Measurements from ENCODE around the gene PON3. TPM values are rescaled to one million over a fixed set of nuclear protein-coding genes. Genes with fewer than 3 reads are reported as not detected.

PON3 gene
- total and polyA plus RNA-seq, 5 donors from 2014 or later = not detected

GRCh38 chr7:95322396-95322795, 73.8 kb downstream of the PON3 start:
- Mint-ChIP-seq H3K27ac (no peak overlapping the region), H3K4me3 (no peak overlapping the region), H3K9me3 (peaks cover 0 to 5% (median 0%) of the 10 kb centered on the region in 7 donors), H3K4me1 (peaks cover 0 to 5% (median 0%) of the 10 kb centered on the region in 4 donors), H3K36me3 (no peaks in the 10 kb centered on the region), H3K27me3 (no peaks in the 10 kb centered on the region)
- H3K4me3 ChIP-seq (ENCODE audit: low read depth, low read length) = no peak overlapping the region
- H3K36me3 ChIP-seq (ENCODE audit: control insufficient read depth, insufficient read depth, low read length) = no peaks in the 10 kb centered on the region
- H3K27me3 ChIP-seq (ENCODE audit: control insufficient read depth, insufficient read depth, low read length) = peaks cover 2% of the 10 kb centered on the region
- no peaks in the 10 kb centered on the region for H3K4me1 ChIP-seq (ENCODE audit: control insufficient read depth, insufficient read depth, low read length, poor library complexity, severe bottlenecking)
- ATAC-seq (ENCODE audit: low read depth in 2 of 2) = no peak
- H3K9me3 ChIP-seq (ENCODE audit: control insufficient read depth in 2 of 2, low read length in 2 of 2) = no peaks in the 10 kb centered on the region
- no peak overlapping the region for H3K27ac ChIP-seq (ENCODE audit: insufficient read depth, low read length, poor library complexity, severe bottlenecking)
- no peak for DNase-seq

- Histone ChIP-seq H3K9me3 (ENCODE audit: control insufficient read depth in 2 of 2, low read length in 2 of 2) (no peaks in the 10 kb centered on the region), H3K36me3 (ENCODE audit: control insufficient read depth, insufficient read depth, low read length) (no peaks in the 10 kb centered on the region), H3K27ac (ENCODE audit: insufficient read depth, low read length, poor library complexity, severe bottlenecking) (no peak overlapping the region), H3K27me3 (ENCODE audit: control insufficient read depth, insufficient read depth, low read length) (peaks cover 2% of the 10 kb centered on the region), H3K4me1 (ENCODE audit: control insufficient read depth, insufficient read depth, low read length, poor library complexity, severe bottlenecking) (no peaks in the 10 kb centered on the region), H3K4me3 (ENCODE audit: low read depth, low read length) (no peak overlapping the region)
- H3K9me3 Mint-ChIP-seq = peaks cover 0 to 5% (median 0%) of the 10 kb centered on the region in 7 donors
- no peak overlapping the region for H3K27ac Mint-ChIP-seq
- peaks cover 0 to 5% (median 0%) of the 10 kb centered on the region in 4 donors for H3K4me1 Mint-ChIP-seq
- H3K27me3 Mint-ChIP-seq = no peaks in the 10 kb centered on the region
- no peak for DNase-seq
- ATAC-seq (ENCODE audit: low read depth in 2 of 2) = no peak
- H3K4me3 Mint-ChIP-seq = no peak overlapping the region
- no peaks in the 10 kb centered on the region for H3K36me3 Mint-ChIP-seq
These were observed 74.5 kb downstream of the PON3 start for GRCh38 chr7:95321720-95322119.

GRCh38 chr7:95320651-95321050, 75.5 kb downstream of the PON3 start:
- Histone ChIP-seq H3K27ac (ENCODE audit: insufficient read depth, low read length, poor library complexity, severe bottlenecking) (no peak overlapping the region), H3K27me3 (ENCODE audit: control insufficient read depth, insufficient read depth, low read length) (no peaks in the 10 kb centered on the region), H3K36me3 (ENCODE audit: control insufficient read depth, insufficient read depth, low read length) (no peaks in the 10 kb centered on the region), H3K9me3 (ENCODE audit: control insufficient read depth in 2 of 2, low read length in 2 of 2) (no peaks in the 10 kb centered on the region), H3K4me1 (ENCODE audit: control insufficient read depth, insufficient read depth, low read length, poor library complexity, severe bottlenecking) (no peaks in the 10 kb centered on the region), H3K4me3 (ENCODE audit: low read depth, low read length) (no peak overlapping the region)
- Mint-ChIP-seq H3K4me1 (peaks cover 0 to 5% (median 0%) of the 10 kb centered on the region in 4 donors), H3K27me3 (peaks cover 2% of the 10 kb centered on the region), H3K9me3 (peaks cover 0 to 5% (median 0%) of the 10 kb centered on the region in 7 donors), H3K36me3 (no peaks in the 10 kb centered on the region), H3K4me3 (no peak overlapping the region), H3K27ac (no peak overlapping the region)
- ATAC-seq (ENCODE audit: low read depth in 2 of 2) = no peak
- DNase-seq = no peak

GRCh38 chr7:95319570-95319969, 76.6 kb downstream of the PON3 start:
- H3K4me1 Mint-ChIP-seq = peaks cover 0 to 2% (median 0%) of the 10 kb centered on the region in 4 donors
- H3K27me3 ChIP-seq (ENCODE audit: control insufficient read depth, insufficient read depth, low read length) = no peaks in the 10 kb centered on the region
- no peak overlapping the region for H3K27ac Mint-ChIP-seq

GRCh38 chr7:95318501-95319100, 77.6 kb downstream of the PON3 start:
- no peak overlapping the region for H3K27ac ChIP-seq (ENCODE audit: insufficient read depth, low read length, poor library complexity, severe bottlenecking)
- H3K36me3 Mint-ChIP-seq = no peaks in the 10 kb centered on the region
- H3K9me3 Mint-ChIP-seq = peaks cover 0 to 2% (median 0%) of the 10 kb centered on the region in 7 donors
- no peaks in the 10 kb centered on the region for H3K4me1 ChIP-seq (ENCODE audit: control insufficient read depth, insufficient read depth, low read length, poor library complexity, severe bottlenecking)
- DNase-seq (no peak), ATAC-seq (ENCODE audit: low read depth in 2 of 2) (no peak)
- no peaks in the 10 kb centered on the region for H3K9me3 ChIP-seq (ENCODE audit: control insufficient read depth in 2 of 2, low read length in 2 of 2)
- no peak overlapping the region for H3K4me3 Mint-ChIP-seq
- H3K36me3 ChIP-seq (ENCODE audit: control insufficient read depth, insufficient read depth, low read length) = no peaks in the 10 kb centered on the region
- peaks cover 0 to 2% (median 0%) of the 10 kb centered on the region in 4 donors for H3K4me1 Mint-ChIP-seq
- no peaks in the 10 kb centered on the region for H3K27me3 ChIP-seq (ENCODE audit: control insufficient read depth, insufficient read depth, low read length)
- no peak overlapping the region for H3K27ac Mint-ChIP-seq
- H3K4me3 ChIP-seq (ENCODE audit: low read depth, low read length) = no peak overlapping the region
- H3K27me3 Mint-ChIP-seq = peaks cover 6% of the 10 kb centered on the region

More at GRCh38 chr7:95319570-95319969, 76.6 kb downstream of the PON3 start:
- Mint-ChIP-seq H3K9me3 (peaks cover 0 to 2% (median 0%) of the 10 kb centered on the region in 7 donors), H3K4me3 (no peak overlapping the region), H3K36me3 (no peaks in the 10 kb centered on the region), H3K27me3 (peaks cover 6% of the 10 kb centered on the region)
- Histone ChIP-seq H3K36me3 (ENCODE audit: control insufficient read depth, insufficient read depth, low read length) (no peaks in the 10 kb centered on the region), H3K27ac (ENCODE audit: insufficient read depth, low read length, poor library complexity, severe bottlenecking) (no peak overlapping the region), H3K4me1 (ENCODE audit: control insufficient read depth, insufficient read depth, low read length, poor library complexity, severe bottlenecking) (no peaks in the 10 kb centered on the region), H3K4me3 (ENCODE audit: low read depth, low read length) (no peak overlapping the region), H3K9me3 (ENCODE audit: control insufficient read depth in 2 of 2, low read length in 2 of 2) (no peaks in the 10 kb centered on the region)
- ATAC-seq (ENCODE audit: low read depth in 2 of 2) (no peak), DNase-seq (no peak)

GRCh38 chr7:95317966-95318365, 78.2 kb downstream of the PON3 start:
- H3K9me3 Mint-ChIP-seq = peaks cover 0 to 4% (median 0%) of the 10 kb centered on the region in 7 donors
- H3K4me3 Mint-ChIP-seq = no peak overlapping the region
- H3K4me1 Mint-ChIP-seq = peaks cover 0 to 2% (median 0%) of the 10 kb centered on the region in 4 donors
- no peak for DNase-seq
- Histone ChIP-seq H3K4me3 (ENCODE audit: low read depth, low read length) (no peak overlapping the region), H3K9me3 (ENCODE audit: control insufficient read depth in 2 of 2, low read length in 2 of 2) (no peaks in the 10 kb centered on the region), H3K27me3 (ENCODE audit: control insufficient read depth, insufficient read depth, low read length) (no peaks in the 10 kb centered on the region), H3K4me1 (ENCODE audit: control insufficient read depth, insufficient read depth, low read length, poor library complexity, severe bottlenecking) (no peaks in the 10 kb centered on the region), H3K36me3 (ENCODE audit: control insufficient read depth, insufficient read depth, low read length) (no peaks in the 10 kb centered on the region), H3K27ac (ENCODE audit: insufficient read depth, low read length, poor library complexity, severe bottlenecking) (no peak overlapping the region)
- peaks cover 6% of the 10 kb centered on the region for H3K27me3 Mint-ChIP-seq
- no peak for ATAC-seq (ENCODE audit: low read depth in 2 of 2)
- no peak overlapping the region for H3K27ac Mint-ChIP-seq
- H3K36me3 Mint-ChIP-seq = no peaks in the 10 kb centered on the region

- Mint-ChIP-seq H3K9me3 (peaks cover 0 to 4% (median 0%) of the 10 kb centered on the region in 7 donors), H3K4me3 (no peak overlapping the region), H3K36me3 (no peaks in the 10 kb centered on the region), H3K27ac (no peak overlapping the region), H3K4me1 (peaks cover 0 to 2% (median 0%) of the 10 kb centered on the region in 4 donors), H3K27me3 (peaks cover 6% of the 10 kb centered on the region)
- Histone ChIP-seq H3K4me1 (ENCODE audit: control insufficient read depth, insufficient read depth, low read length, poor library complexity, severe bottlenecking) (no peaks in the 10 kb centered on the region), H3K4me3 (ENCODE audit: low read depth, low read length) (no peak overlapping the region), H3K27me3 (ENCODE audit: control insufficient read depth, insufficient read depth, low read length) (no peaks in the 10 kb centered on the region), H3K36me3 (ENCODE audit: control insufficient read depth, insufficient read depth, low read length) (no peaks in the 10 kb centered on the region), H3K27ac (ENCODE audit: insufficient read depth, low read length, poor library complexity, severe bottlenecking) (no peak overlapping the region), H3K9me3 (ENCODE audit: control insufficient read depth in 2 of 2, low read length in 2 of 2) (no peaks in the 10 kb centered on the region)
- ATAC-seq (ENCODE audit: low read depth in 2 of 2) (no peak), DNase-seq (no peak)
These were observed 78.6 kb downstream of the PON3 start for GRCh38 chr7:95317546-95317945.

GRCh38 chr7:95316588-95316987, 79.6 kb downstream of the PON3 start:
- Histone ChIP-seq H3K36me3 (ENCODE audit: control insufficient read depth, insufficient read depth, low read length) (no peaks in the 10 kb centered on the region), H3K27me3 (ENCODE audit: control insufficient read depth, insufficient read depth, low read length) (no peaks in the 10 kb centered on the region), H3K9me3 (ENCODE audit: control insufficient read depth in 2 of 2, low read length in 2 of 2) (no peaks in the 10 kb centered on the region), H3K4me1 (ENCODE audit: control insufficient read depth, insufficient read depth, low read length, poor library complexity, severe bottlenecking) (no peaks in the 10 kb centered on the region), H3K27ac (ENCODE audit: insufficient read depth, low read length, poor library complexity, severe bottlenecking) (no peak overlapping the region), H3K4me3 (ENCODE audit: low read depth, low read length) (no peak overlapping the region)
- H3K4me3 Mint-ChIP-seq = no peak overlapping the region
- no peak for DNase-seq
- H3K27me3 Mint-ChIP-seq = peaks cover 6% of the 10 kb centered on the region
- H3K9me3 Mint-ChIP-seq = peaks cover 0 to 4% (median 0%) of the 10 kb centered on the region in 7 donors
- H3K4me1 Mint-ChIP-seq = peaks cover 0 to 2% (median 0%) of the 10 kb centered on the region in 4 donors
- ATAC-seq (ENCODE audit: low read depth in 2 of 2) = no peak
- H3K36me3 Mint-ChIP-seq = no peaks in the 10 kb centered on the region
- H3K27ac Mint-ChIP-seq = no peak overlapping the region

Data from CD4-positive, CD25-positive, alpha-beta regulatory T cell (primary cell).